HG02763 (cell line): Measurements from ENCODE around the gene LMO4.

Source experiments
- ATAC-seq: cut with Tn5 transposase; IDR thresholded peaks from one replicate; pipeline ENCODE4 v1.9.1; 2021; ENCODE audit warnings: mild to moderate bottlenecking, moderate library complexity; ENCODE audit not compliant: unreplicated experiment

LMO4 gene

DNA sequence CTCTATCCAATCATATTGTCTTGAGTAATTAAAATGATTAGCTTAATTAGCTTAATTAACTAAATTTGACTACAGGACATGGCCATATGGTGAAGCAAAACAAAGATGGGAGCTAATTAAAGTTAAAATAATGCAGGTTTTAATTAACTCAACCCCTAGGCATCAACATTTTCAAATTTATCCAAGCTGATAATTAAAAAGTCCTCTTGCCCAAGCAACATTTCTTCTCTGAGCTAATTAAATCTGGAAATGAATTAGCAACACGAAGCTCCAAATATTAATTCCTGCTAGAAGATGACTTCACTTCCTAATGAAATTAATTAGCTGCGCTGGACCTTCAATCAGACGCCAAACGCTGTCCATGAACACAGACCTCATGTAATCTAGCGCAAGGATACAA, 27.9 kb downstream of the LMO4 start:
- no peak for ATAC-seq

DNA sequence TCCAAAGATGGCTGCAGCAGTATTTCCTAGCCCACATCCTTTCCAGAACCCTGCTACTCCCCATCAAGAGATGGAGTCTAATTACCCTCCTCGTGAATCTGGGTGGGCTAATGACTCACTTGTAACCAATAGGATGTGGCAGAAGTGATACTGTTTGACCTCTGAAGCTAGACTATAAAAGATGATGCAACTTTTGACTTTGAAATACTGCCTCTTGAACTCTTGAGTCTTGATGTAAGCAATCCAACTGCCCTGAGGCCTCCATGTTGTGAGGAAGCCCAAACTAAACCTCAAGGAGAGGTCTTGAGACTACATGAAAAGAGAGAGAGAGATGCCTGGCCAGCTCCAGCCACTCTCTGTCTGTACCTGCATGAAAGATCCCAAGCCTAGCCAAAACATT, 29.5 kb downstream of the LMO4 start:
- ATAC-seq = no peak

DNA sequence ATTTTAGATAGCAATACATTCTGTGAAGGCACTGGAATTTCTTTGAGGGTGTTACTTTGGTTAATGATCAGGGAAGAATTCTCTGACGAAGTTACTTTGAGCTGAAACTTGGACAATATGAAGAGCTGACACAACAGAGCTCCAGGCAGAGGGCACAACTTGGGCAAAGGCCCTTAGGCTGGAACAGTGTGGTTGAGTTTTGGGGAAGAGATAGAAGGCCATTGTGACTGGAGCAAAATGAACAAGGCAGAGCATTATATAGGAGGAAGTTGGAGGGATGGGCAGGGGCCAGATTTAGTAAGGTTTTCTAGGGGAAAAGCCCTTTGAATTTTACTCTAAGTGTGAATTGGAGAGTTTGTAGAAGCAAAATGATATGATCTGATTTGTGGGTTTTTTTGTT, 30.9 kb downstream of the LMO4 start:
- ATAC-seq = no peak

DNA sequence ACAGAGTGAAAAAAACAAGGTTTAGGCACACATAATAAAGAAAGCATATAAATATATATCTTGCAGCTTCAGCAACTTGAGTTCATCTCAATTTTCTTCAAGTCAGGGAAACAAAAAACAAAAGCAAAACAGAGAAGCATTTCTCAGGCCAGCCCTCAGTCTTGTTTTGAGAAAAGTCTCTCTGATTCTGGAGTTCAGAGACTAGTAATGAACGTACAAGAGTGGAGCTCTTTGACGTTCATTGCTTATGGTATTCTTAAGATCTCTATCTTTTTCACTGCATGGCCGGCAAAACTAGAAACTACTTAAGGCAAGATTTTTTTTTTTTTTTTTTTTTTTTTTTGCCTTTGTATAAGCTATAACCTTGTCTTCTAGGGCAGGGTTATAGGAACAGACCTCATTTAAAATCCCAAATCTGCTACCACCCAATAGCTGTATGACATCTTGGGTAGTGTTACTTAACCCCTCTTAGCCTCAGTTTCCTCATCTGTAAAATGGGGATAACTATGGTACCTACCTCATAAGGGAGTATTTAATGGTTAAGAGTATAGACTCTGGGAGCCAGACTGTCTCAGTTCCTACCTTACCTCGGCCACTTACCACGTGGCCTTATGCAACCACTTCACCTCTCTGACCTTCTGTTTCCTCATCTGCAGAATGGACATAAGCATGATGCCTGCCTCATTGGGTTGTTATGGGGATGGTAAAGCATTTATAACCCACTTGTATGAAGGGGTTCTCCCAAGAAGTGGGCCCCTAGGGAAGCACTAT, 33.6 kb downstream of the LMO4 start:
- ATAC-seq = no peak

DNA sequence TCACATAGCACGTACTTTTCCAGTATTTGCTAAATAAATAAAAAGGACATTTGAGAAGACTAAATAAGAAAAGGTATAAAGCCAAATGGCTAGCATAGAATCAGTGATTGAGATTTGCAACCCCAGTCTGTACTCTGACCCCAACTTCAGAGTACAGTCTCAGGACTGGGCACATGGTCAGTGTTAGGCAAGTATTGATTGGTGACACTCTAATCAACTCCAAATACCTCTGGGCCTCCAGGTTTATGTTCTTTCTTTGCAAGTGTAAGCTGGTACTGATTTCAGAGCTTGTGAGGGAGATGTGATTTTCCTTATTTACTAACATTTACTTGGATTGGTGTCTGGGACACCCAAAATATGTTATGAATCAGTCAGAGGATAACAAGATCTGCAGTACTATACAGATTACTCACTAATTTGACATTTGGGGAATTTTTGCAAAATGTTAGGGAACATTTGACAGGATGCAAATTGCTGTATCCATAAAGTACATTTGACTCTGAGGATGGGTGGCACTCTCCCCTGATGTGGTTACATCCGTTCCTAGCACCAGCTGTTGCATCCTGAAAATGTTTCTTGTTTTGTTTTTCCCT, 34.2 kb downstream of the LMO4 start:
- no peak for ATAC-seq

DNA sequence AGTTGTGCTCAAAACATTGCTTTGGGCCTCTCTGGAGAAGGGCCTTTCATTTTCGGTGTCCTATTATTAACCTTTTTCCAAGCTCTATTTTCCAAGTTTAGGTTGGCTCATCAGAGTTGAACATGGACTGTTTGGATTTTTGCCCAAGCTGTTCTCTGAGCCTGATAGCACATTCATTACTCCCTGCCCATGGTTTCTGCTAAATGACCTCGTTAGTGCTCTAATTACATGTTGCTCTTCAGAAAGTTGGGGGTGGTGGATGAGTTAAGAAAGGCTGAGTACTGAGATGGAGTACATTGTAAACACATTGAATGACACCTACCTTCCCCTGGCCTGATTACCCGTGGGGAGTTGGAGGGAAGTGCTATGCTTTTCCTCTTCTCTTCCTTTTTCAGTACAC, 38.9 kb downstream of the LMO4 start:
- ATAC-seq = no peak

DNA sequence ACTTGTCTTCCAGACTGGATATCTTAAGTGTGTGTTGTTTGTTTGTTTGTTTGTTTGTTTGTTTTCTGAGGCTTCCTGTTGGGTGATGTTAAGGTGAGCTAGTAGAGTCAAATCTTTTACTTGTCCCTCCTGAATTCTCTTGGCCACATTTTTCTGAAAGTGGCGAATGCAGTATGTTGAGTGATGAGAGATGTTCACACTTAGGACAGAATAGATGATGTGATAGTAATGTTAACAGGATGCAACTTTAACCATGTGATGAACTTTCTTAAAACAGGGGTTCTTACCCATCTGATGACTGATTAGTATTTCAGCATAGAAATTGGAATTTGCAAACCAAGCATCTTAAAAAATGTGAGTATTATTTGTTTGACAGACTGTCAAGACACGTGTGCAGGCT, 40.2 kb downstream of the LMO4 start:
- no peak for ATAC-seq

DNA sequence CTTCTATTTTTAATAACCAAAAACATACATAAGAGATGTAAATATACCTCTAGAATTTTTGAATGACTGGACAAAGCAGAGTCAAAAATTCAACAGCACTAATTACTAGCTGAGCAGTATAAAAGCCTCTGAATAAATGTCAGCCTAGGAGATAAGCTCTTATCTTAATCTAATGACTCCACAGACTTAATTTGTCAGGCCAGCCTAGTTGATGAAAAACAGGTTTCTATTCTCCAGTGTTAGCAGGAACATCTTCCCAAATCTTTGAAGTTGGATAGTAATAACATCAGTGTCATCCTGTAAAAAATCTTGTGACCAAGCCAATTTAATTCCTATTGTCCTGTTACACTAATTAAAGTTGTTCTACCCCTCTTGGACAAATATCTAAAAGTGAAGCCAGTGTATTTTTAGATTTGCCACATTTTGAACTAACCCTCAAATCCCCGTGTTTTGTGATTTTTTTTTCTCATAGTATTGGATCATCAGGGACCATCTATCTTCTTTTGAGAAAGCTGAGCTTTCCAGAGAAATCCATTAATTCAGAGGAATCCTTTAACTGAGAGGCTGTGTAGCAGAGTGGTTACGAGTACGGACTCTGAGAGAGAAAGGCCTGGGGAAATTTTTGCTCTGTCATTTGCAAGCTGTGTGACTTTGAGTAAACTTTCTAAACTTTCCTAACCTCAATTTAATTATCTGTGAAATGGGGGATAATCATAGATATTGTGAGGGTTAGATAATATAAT, 41.2 kb downstream of the LMO4 start:
- ATAC-seq = no peak

DNA sequence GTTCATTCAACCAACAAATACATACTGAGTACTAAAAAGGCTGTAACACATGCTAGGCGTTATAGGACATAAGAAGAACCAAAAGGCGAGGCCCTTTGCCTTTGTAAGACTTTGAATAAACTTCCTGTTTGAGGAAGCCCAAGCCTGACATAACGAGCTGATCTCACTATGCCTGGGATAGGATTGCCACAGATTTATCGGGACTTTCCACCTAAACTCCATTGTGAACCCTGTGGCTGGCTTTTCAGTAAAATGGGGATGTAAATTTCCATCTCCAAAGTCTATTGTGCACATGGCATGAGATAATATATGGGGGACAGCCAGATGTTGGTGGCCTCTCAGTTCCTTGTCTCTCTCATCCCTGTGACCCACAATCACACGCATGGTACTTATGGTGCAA, 41.9 kb downstream of the LMO4 start:
- ATAC-seq = no peak

DNA sequence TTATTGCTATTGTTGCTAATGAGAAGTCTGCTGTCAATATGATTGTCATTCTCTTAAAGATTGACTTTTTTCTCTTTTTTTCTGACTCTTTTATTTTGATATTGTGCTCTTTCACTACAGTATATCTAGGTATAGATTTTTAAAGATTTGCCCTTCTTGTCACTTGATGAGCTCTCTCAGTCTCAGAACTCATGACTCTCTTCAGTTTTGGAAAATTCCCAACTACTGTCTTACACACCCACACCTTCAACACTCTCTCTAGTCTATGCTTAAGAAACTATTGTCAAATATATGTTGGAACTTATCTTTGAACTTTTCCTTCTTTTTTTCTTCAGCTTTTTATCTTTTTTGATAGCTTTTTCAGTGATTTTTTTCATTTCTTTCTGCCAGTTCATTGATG, 50.6 kb downstream of the LMO4 start:
- ATAC-seq = no peak

DNA sequence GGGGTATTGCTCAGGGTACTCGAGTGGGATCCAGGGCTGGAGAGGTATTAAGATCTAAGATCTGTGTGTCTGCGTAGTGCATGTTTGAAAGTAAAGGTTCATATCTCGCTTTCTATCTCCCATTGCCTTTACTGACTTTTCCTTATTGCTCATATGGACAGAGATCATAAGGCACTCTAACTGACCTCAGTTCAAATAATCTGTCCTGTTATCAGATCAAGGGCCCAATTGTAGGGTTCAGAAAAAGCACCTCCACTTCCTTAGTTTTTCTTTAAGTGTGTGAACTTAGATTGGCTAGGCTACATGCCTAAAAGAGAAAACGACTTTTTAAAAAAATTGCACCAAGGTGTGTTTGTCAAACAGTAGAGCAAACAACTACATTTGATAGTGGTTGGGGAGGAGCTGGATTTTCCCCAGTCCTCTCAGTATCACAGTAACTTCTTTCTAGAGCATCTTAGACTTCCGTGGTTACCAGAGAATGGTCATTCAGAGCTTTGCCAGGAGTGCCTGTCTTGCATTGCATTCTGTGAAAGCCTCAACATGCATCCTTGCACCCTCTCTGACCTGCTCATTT, 57.6 kb downstream of the LMO4 start:
- ATAC-seq = no peak

DNA sequence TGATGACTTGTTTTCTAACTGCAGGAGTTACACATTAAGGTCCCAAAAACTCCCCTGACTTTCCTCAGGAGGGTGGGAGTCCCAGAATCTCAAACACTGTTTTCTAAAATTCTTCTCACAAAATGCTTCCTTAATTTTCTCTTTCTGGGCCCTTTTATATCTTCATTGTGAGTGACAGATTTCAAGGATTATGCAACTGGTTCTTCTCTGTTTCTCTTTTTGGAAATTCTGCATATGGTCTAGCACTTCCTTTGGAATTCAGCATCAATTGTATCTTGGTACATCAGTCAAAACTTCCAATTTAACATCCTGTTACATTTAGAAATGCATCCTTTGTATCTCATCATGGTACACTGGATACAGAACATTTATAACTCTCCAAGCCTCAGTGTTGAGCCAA, 59.7 kb downstream of the LMO4 start:
- ATAC-seq = no peak

DNA sequence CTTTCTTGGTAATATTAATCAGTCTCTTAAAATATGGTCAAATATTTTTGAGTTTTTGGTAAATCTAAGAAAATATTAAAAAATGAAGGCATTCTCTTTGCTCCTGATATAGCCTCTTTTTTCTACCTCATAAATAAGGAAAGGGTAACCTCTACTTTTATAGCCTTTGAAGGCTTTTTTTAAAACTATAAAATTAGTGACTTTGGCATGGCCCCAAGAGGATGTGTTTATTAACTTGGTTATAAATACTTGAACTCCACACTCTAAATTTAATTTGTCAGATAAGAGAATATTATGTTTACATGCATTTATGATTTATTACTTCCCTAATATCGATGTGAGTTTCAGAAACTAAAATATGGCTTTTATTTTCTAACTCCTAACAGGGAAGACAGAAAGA, 60.3 kb downstream of the LMO4 start:
- no peak for ATAC-seq

DNA sequence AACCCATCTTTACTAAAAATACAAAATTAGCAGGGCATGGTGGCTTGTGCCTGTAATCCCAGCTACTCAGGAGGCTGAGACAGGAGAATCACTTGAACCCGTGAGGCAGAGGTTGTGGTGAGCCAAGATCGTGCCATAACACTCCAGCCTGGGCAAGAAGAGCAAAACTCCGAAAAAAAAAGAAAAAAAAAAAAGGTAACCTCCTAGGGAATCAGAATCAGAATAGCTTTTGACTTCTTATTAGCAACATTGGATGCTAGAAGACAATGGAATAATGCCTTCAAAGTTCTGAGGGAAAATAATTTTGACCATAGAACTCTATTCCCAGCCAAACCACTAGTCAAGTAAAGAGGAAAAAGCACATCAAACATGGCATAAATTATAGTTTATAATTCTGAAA, 60.9 kb downstream of the LMO4 start:
- no peak for ATAC-seq

DNA sequence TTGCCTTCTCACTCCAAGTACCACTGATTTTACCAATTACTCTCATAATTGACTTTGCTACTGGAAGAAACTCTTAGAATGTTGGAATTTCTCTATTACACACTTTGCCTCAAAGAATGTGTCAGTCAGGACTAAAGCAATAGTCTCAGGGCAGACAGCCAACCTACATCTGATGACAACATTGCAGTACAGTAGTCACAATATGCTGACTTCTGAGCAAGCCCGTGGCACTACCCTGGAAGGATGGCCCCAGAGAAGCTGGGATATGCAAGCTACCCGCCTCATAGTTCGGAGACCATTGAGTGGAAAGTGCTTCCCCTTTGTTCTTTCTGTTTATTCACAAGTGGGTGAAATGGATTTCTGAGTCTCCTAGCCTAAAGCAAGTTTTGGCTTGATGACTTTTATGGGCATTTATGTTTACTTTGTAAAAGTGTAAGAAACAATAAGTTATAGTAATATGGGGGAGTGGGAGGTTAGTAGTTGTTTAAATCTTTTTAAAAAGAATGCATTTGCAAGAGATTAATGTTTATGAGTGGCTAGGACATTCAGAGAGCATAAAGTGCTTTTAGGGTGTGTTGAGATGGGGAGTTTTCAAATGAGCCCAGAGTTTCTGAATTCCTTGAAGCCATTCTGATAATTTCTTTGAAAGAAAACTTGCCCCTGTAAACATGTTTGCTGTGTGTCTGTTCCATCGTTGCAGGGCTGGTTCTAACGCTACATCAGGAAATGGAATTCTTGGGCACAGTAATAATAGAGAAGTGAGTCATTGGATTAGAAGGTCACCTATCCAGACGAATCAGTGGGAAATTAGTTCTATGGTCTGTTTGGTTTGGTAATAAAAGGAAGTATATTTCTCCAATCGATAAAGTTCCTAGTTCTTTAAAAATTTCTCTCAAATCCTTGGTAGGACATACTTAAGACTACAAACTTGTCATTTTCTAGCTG, 63.8 kb downstream of the LMO4 start:
- no peak for ATAC-seq

DNA sequence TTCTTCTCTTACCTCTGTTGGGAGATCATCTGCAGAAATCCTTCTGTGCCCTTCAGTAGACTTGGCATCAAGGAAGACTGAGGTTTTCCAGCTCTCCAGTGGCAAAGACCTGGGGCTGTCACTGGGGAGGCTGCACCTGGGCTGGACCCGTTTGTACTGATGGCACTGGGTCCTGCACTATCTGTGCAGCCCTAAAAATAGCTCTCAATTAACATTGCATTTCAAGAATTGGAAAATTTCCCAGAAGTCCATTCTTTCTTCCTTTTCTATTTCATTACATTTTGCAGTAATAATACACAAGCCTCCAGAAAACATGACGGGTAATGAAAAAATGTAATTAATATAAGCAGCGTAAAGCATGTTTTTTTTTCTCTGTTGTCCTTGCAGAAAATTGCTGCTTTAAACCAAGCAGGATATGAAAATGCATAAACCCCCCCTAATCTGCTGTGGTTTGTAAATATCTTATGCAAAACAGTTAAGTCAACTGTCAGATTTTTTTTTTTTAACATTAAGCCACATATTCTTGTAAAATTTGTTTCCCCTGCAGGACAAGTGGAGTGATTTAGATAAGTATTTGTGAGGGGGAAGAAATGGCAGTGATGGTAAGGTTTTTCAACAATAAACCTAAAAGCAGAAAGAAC, 64.9 kb downstream of the LMO4 start:
- ATAC-seq = no peak

DNA sequence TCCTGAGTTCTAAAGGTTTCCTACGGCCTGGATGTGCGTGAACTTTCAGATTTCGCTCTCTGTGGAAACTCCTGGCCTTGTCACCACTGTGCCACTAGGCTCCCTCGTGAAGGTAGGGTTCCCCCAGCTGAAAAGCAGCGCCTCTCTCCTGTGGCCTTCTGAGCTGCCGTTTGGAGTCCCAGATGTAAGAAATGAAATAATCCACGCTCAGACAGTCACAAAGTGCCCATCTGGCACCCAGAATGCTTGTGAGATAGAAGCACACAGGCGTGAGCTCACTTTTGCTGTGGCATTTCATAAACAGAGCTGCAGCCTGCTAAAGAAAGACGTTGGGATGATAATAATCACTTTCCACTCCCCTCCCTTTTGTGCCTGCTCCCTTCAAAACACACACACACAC, 65.8 kb downstream of the LMO4 start:
- no peak for ATAC-seq

DNA sequence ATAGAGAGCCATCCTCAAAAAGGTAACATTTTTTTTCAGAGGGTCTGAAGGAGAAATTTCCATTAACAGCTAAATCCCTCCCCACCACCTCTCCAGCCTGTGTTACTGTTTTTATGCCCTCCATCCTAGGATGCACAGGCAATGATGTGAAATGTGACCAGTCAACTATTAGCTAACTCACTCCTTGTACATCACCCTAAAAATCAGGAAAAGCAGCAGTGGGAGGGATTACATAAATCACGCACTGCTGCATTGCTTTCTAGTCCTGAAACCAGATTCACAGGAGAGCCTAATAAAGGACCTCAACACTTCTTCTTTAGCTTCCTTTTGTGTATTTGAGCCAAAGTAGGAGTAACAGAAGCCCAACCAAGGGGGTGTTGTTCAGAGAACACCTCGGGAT, 66.3 kb downstream of the LMO4 start:
- no peak for ATAC-seq
